Osteoblast (primary cell): ENCODE results near the gene ACAP1. TPM values are rescaled to one million over a fixed set of nuclear protein-coding genes. Genes with fewer than 3 reads are reported as not detected.

Experiments
- DNase-seq: peaks from one replicate; pipeline ENCODE4 v3.0.0; 2011; ENCODE audit warnings: low spot score, mixed read lengths; ENCODE audit not compliant: insufficient read length; ENCODE audit errors: missing footprints
- H2AFZ ChIP-seq: 2 replicates; pipeline ENCODE4 v1.6.0; 2011; ENCODE audit warnings: mild to moderate bottlenecking, low read length
- H3K27ac ChIP-seq: 2 replicates; pipeline ENCODE4 v1.5.1; 2011; ENCODE audit warnings: mild to moderate bottlenecking, low read depth, low read length, moderate library complexity
- H3K27me3 ChIP-seq: 2 replicates; pipeline ENCODE4 v1.6.0; 2012; ENCODE audit warnings: mild to moderate bottlenecking, control low read depth, inconsistent platforms, low read length, moderate library complexity; ENCODE audit not compliant: insufficient read depth
- H3K36me3 ChIP-seq: 2 replicates; pipeline ENCODE4 v1.5.1; 2011; ENCODE audit warnings: mild to moderate bottlenecking, low read length, control low read depth, moderate library complexity; ENCODE audit not compliant: insufficient read depth
- H3K4me1 ChIP-seq: 2 replicates; pipeline ENCODE4 v1.5.1; 2011; ENCODE audit warnings: mild to moderate bottlenecking, low read length, control low read depth, moderate library complexity; ENCODE audit not compliant: insufficient read depth
- H3K4me2 ChIP-seq: 2 replicates; pipeline ENCODE4 v1.6.0; 2011; ENCODE audit warnings: mild to moderate bottlenecking, low read length; ENCODE audit not compliant: insufficient read depth
- H3K4me3 ChIP-seq: fragments of 200-600 bp; sonication (generic); 3 replicates; pipeline ENCODE4 v1.5.1; 2012; ENCODE audit warnings: mild to moderate bottlenecking, low read length, inconsistent platforms; ENCODE audit not compliant: insufficient read depth
- H3K79me2 ChIP-seq: 2 replicates; pipeline ENCODE4 v1.6.0; 2012; ENCODE audit warnings: mild to moderate bottlenecking, low read length, control low read depth, inconsistent platforms; ENCODE audit not compliant: insufficient read depth
- H3K9me3 ChIP-seq: 2 replicates; pipeline ENCODE4 v1.5.1; 2011; ENCODE audit warnings: low read depth, low read length, control low read depth
- H4K20me1 ChIP-seq: 2 replicates; pipeline ENCODE4 v1.6.0; 2012; ENCODE audit warnings: mild to moderate bottlenecking, low read length, control low read depth; ENCODE audit not compliant: insufficient read depth
- total RNA-seq: library from RNA; depleted of rRNA; stranded (reverse); fragments of >200 nt; gene quantifications from 2 replicates; pipeline ENCODE4 v1.2.3, GENCODE V29; 2012
- TF ChIP-seq, protein P1 (sequence below): IDR thresholded peaks from 2 replicates; pipeline ENCODE4 v1.5.1; 2011; ENCODE audit warnings: mild to moderate bottlenecking, low read depth, low read length, moderate library complexity; ENCODE audit errors: extremely low read depth

ACAP1 gene
- total RNA-seq, 1 donor = not detected

DNA sequence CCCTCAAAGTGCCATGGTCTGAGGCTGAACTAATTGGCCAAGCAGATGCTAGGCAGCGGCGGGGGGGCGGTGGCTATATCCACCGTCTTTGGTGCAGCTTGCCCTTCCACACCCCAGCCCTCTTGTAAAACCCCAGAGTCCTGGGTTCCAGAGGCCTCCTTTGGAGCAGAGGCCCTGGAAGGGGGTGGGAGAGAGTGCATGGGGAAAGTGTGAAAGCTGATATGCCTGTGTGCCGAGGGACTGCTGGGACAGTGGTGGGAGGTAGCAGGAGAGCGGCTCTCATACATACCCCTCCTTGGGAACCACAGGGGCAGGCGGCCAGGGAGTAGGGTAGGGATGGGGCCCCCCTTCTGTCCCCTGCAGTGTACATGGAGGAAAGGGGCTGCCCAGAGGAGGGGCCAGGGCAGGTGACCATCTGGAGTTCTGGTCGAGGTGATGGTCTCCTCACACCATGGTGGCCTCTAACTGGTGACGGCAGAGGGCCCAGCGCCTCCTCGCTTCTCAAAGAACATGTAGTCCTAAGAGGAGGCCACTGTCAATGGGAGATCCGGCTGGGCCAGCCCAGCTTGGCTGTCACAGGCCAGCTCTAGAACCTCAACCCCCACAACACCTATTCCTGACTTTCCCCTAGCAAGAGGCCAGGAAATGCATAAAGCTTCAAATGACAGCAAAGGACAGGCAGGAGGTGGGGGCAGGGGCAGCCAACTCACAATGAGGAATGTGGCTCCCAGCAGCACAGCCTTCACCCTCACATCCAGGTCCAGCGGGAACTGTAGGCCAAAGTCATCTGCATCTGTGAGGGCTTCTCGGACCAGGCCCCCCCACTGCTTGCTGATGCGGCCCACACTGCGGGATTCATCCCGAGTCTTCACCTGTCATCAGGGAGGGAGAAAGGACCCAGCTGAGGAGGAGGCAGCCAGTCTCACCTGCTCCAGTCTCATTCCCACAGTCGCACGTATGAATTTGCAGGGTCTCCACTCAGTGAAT is 53.9 kb downstream of the ACAP1 start:
- Histone ChIP-seq H3K79me2 (peaks cover 7% of the 10 kb centered on the region), H3K36me3 (peaks cover 37% of the 10 kb centered on the region), H3K27me3 (no peaks in the 10 kb centered on the region), H3K4me3 (no peak overlapping the region), H3K9me3 (no peaks in the 10 kb centered on the region), H3K27ac (no peak overlapping the region), H3K4me1 (peaks cover 11% of the 10 kb centered on the region), H4K20me1 (peaks cover 2% of the 10 kb centered on the region), H2AFZ (no peak overlapping the region), H3K4me2 (no peak overlapping the region)
- DNase-seq = peak; percentile 55
- TF ChIP-seq, protein P1, sequence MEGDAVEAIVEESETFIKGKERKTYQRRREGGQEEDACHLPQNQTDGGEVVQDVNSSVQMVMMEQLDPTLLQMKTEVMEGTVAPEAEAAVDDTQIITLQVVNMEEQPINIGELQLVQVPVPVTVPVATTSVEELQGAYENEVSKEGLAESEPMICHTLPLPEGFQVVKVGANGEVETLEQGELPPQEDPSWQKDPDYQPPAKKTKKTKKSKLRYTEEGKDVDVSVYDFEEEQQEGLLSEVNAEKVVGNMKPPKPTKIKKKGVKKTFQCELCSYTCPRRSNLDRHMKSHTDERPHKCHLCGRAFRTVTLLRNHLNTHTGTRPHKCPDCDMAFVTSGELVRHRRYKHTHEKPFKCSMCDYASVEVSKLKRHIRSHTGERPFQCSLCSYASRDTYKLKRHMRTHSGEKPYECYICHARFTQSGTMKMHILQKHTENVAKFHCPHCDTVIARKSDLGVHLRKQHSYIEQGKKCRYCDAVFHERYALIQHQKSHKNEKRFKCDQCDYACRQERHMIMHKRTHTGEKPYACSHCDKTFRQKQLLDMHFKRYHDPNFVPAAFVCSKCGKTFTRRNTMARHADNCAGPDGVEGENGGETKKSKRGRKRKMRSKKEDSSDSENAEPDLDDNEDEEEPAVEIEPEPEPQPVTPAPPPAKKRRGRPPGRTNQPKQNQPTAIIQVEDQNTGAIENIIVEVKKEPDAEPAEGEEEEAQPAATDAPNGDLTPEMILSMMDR = no peak

DNA sequence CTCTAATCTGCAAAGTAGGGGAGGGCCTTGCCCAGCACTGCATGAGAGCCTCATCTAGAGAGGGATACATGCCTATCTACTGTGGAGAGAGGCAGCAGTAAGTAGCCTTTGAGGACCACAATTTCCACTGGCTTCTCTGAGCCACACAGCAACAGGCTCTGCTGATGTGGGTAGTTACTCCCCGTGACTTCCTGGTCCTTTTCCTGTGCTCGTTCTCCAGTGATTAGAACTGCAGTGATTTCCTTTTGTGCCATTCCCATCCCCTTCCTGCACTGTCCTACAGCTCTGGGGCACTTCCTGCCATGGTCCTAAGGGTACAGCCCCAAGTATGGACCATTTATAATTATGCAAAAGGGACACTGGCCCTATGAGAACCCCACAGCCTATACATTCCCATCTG is 55.0 kb downstream of the ACAP1 start:
- Histone ChIP-seq H3K36me3 (peaks cover 37% of the 10 kb centered on the region), H3K9me3 (no peaks in the 10 kb centered on the region), H3K4me1 (peaks cover 11% of the 10 kb centered on the region), H3K27me3 (no peaks in the 10 kb centered on the region), H3K27ac (no peak overlapping the region), H3K4me2 (no peak overlapping the region), H4K20me1 (peaks cover 2% of the 10 kb centered on the region), H2AFZ (no peak overlapping the region), H3K79me2 (peaks cover 7% of the 10 kb centered on the region), H3K4me3 (no peak overlapping the region)
- DNase-seq = peak; percentile 32
- TF ChIP-seq, protein P1 = no peak

DNA sequence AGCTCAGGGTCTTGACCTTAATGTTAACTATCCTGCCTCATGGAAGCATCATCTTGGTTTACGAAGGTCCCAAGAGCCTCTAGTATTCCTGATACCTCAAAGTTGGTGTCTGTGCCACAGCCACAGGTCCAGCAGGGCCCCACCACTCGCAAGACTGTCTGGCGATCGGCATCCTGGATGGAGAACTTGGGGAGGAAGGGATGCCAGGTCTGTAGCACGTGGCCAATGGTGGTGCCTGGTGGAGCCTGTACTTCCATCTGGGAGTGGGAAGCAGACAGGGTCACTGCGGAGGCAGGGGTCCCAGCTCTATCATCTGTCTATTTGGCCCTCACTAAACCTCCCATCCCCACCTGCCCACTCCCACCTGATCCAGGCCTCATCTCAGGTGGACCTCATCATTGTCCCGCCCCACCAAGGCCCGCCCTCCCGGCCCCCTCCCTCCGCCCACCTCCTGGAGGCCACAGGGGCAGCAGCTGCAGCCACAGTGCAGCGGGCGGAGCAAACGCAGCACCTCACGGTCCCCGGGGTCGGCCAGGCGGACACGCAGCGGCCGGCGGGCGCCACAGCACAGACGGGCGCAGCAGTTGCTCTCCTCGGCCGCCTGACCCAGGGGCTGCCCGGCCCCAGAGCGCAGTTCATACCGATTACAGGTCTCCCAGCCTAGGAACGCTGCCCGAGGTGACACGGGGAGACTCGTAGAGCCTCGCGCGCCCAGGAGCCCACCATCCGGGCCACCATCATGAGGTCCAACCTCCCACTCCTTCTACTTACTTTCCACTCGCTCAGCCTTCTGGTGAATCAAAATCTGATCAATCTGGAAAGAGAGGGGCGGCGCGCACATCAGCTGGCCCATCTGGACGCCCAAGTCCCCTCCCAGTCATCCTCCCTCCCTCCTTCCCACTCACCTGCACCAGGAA is 56.6 kb downstream of the ACAP1 start:
- Histone ChIP-seq H3K4me3 (peak overlapping the region; percentile 85), H3K79me2 (peaks cover 7% of the 10 kb centered on the region), H3K4me1 (peaks cover 11% of the 10 kb centered on the region), H3K4me2 (peak overlapping the region; percentile 95), H4K20me1 (peaks cover 2% of the 10 kb centered on the region), H2AFZ (no peak overlapping the region), H3K9me3 (no peaks in the 10 kb centered on the region), H3K27me3 (no peaks in the 10 kb centered on the region), H3K36me3 (peaks cover 37% of the 10 kb centered on the region), H3K27ac (no peak overlapping the region)
- TF ChIP-seq, protein P1 = no peak
- DNase-seq = peak; percentile 80
